PC-3 (cell line): ENCODE results near the gene ABTB2. TPM values are rescaled to one million over a fixed set of nuclear protein-coding genes. Genes with fewer than 3 reads are reported as not detected.

Experiments used
- ATAC-seq: fragments of 200-7000 bp; cut with Tn5 transposase; 2 replicates; pipeline ENCODE4 v1.9.1; 2020; ENCODE audit warnings: mild to moderate bottlenecking, moderate library complexity
- Bru-seq: library from RNA; stranded (reverse); fragments of 400-500 nt; gene quantifications from one replicate; lab custom pipeline; 2021; lab: Mats Ljungman, UMichigan
- BruChase-seq, 2 experiments: library from RNA; stranded (reverse); fragments of 400-500 nt; gene quantifications; one replicate each; lab custom pipeline; 2021; lab: Mats Ljungman, UMichigan
- BruUV-seq: library from RNA; stranded (reverse); fragments of 400-500 nt; replicated peaks from 2 replicates; lab custom pipeline; 2021; lab: Mats Ljungman, UMichigan
- CTCF ChIA-PET: fragments of 300-600 bp; sonication (Branson Sonifier 250); formaldehyde crosslinking; loops from one replicate; lab custom pipeline; 2022; ENCODE audit warnings: antibody characterized with exemption; lab: Charles Lee
- POLR2A ChIA-PET: fragments of 300-600 bp; sonication (Branson Sonifier 250); formaldehyde crosslinking; loops from one replicate; lab custom pipeline; 2022; ENCODE audit warnings: antibody characterized with exemption; ENCODE audit not compliant: unreplicated experiment; lab: Charles Lee
- DNase-seq: peaks from one replicate; pipeline ENCODE4 v3.0.0-alpha.2; 2015
- H2AFZ ChIP-seq: fragments of 300-600 bp; sonication (generic); 2 replicates; pipeline ENCODE4 v1.6.0; 2016; ENCODE audit warnings: antibody characterized with exemption, low read length
- H3F3A ChIP-seq: fragments of 300-600 bp; sonication (generic); one replicate; pipeline ENCODE4 v1.6.0; 2017; ENCODE audit warnings: antibody characterized with exemption, low read length, control low read depth, mild to moderate bottlenecking; ENCODE audit not compliant: unreplicated experiment
- H3K27ac ChIP-seq: fragments of 300-600 bp; sonication (generic); 2 replicates; pipeline ENCODE4 v1.5.1; 2016; ENCODE audit warnings: mild to moderate bottlenecking, low read length
- H3K27me3 ChIP-seq: fragments of 300-600 bp; sonication (generic); 2 replicates; pipeline ENCODE4 v1.6.1; 2016; ENCODE audit warnings: low read length, mixed read lengths
- H3K36me3 ChIP-seq: fragments of 300-600 bp; sonication (generic); 2 replicates; pipeline ENCODE4 v1.6.1; 2016; ENCODE audit warnings: low read depth, mixed run types, low read length, mixed read lengths
- H3K4me1 ChIP-seq: fragments of 300-600 bp; sonication (generic); 2 replicates; pipeline ENCODE4 v1.5.1; 2016; ENCODE audit warnings: low read length; ENCODE audit not compliant: insufficient read depth
- H3K4me2 ChIP-seq: fragments of 300-600 bp; sonication (generic); 2 replicates; pipeline ENCODE4 v1.6.0; 2016; ENCODE audit warnings: low read length
- H3K4me3 ChIP-seq: fragments of 300-600 bp; sonication (generic); 2 replicates; pipeline ENCODE4 v1.5.1; 2016; ENCODE audit warnings: mild to moderate bottlenecking, low read length, mixed read lengths
- H3K79me2 ChIP-seq: fragments of 300-600 bp; sonication (generic); 2 replicates; pipeline ENCODE4 v1.6.1; 2017; ENCODE audit warnings: low read length, mixed read lengths
- H3K9ac ChIP-seq: fragments of 300-600 bp; sonication (generic); 2 replicates; pipeline ENCODE4 v1.6.0; 2016; ENCODE audit warnings: mild to moderate bottlenecking, low read length
- H3K9me2 ChIP-seq: fragments of 300-600 bp; sonication (generic); replicated peaks from 2 replicates; pipeline ENCODE4 v1.6.1; 2016; ENCODE audit warnings: mixed run types, low read length, mixed read lengths
- H3K9me3 ChIP-seq: fragments of 300-600 bp; sonication (generic); 2 replicates; pipeline ENCODE4 v1.6.1; 2016; ENCODE audit warnings: low read length, mixed read lengths
- H4K20me1 ChIP-seq: fragments of 300-600 bp; sonication (generic); 2 replicates; pipeline ENCODE4 v1.6.1; 2016; ENCODE audit warnings: low read length, mixed read lengths
- CTCF ChIP-seq: fragments of 300-600 bp; sonication (generic); conservative IDR thresholded peaks from 2 replicates; pipeline ENCODE4 v1.5.1; 2017; ENCODE audit warnings: antibody characterized with exemption, low read depth, mild to moderate bottlenecking, low read length
- EZH2 ChIP-seq: fragments of 300-600 bp; sonication (generic); IDR thresholded peaks from one replicate; pipeline ENCODE4 v1.6.1; 2017; ENCODE audit warnings: antibody characterized with exemption, mild to moderate bottlenecking, low read length; ENCODE audit not compliant: unreplicated experiment
- EZH2phosphoT487 ChIP-seq: fragments of 300-600 bp; sonication (generic); IDR thresholded peaks from 2 replicates; pipeline ENCODE4 v1.6.1; 2018; ENCODE audit warnings: mild to moderate bottlenecking, antibody characterized with exemption, low read length, borderline replicate concordance
- intact Hi-C: fragments of 100-400 bp; cut with micrococcal nuclease; formaldehyde crosslinking; loops from 2 replicates; pipeline ENCODE4 v1.9.0; 2023
- long read RNA-seq: library from polyadenylated mRNA; unstranded; transcript quantifications from one replicate; pipeline ENCODE4 v2.0.0, GENCODE V29; 2021; ENCODE audit not compliant: unreplicated experiment
- total RNA-seq: library from RNA; depleted of rRNA; stranded (reverse); fragments of >200 nt; gene quantifications from 2 replicates; pipeline ENCODE4 v1.2.3, GENCODE V29; 2014; rRNA removed

ABTB2 gene
- total RNA-seq = 5.2 and 10.0 TPM in 2 replicates
- Bru-seq, nascent RNA = percentile 55 among the genes with signal in this experiment
- BruChase-seq, experiment 1, labeled RNA remaining after a 6-hour chase = percentile 56 among the genes with signal in this experiment
- percentile 53 among the genes with signal in this experiment for BruChase-seq, experiment 2, labeled RNA remaining after a 2-hour chase
- long read RNA-seq, full-length matches to known transcripts = 5 of 21 reads
- long read RNA-seq, partial matches to known transcripts = 9 of 21 reads
- long read RNA-seq, other reads (novel, unspliced or antisense) = 7 of 21 reads

GRCh38 chr11:34357701-34358257, at the start of gene ABTB2:
Gene ABTB2, minus strand, starts transcription at chr11:34358010.
- Histone ChIP-seq H4K20me1 (peaks cover 22% of the 10 kb centered on the region; the same call in 1 of the 2 replicates), H3K4me1 (peaks cover 24% of the 10 kb centered on the region), H3F3A (no peaks in the 10 kb centered on the region), H3K9ac (peak within 1 kb of the TSS; percentile 54), H3K9me2 (no peaks in the 10 kb centered on the region), H3K79me2 (peaks cover 40% of the 10 kb centered on the region), H2AFZ (peak within 1 kb of the TSS; percentile 83), H3K27me3 (no peaks in the 10 kb centered on the region), H3K36me3 (no peaks in the 10 kb centered on the region), H3K9me3 (no peaks in the 10 kb centered on the region), H3K27ac (peak within 1 kb of the TSS; percentile 41), H3K4me2 (peak within 1 kb of the TSS; percentile 96), H3K4me3 (peak within 1 kb of the TSS; percentile 86)
- ATAC-seq (peak; percentile 76), DNase-seq (peak; percentile 97)
- POLR2A ChIA-PET = interaction anchor here (0.6 to 1.5 kb wide), 3 partner anchors 115 to 183 kb away, joined by 5 to 13 read pairs (median 5); no protein-coding TSS in a partner anchor
- intact Hi-C loops = loop anchor here (1.0 to 2.0 kb wide), 5 partner anchors 26 to 361 kb away; partner anchors contain the start of gene NAT10
- no TSS peak for BruUV-seq
- CTCF ChIA-PET = interaction anchor here (0.6 to 1.9 kb wide), 5 partner anchors 12 to 183 kb away, joined by 3 to 29 read pairs (median 5); no protein-coding TSS in a partner anchor
- TF ChIP-seq CTCF (no peak), EZH2phosphoT487 (no peak), EZH2 (no peak)

GRCh38 chr11:34407121-34407813, 49.5 kb upstream of the ABTB2 start:
- H3K4me3 ChIP-seq = no peak overlapping the region
- H3K9ac ChIP-seq = no peak overlapping the region
- no peaks in the 10 kb centered on the region for H3K79me2 ChIP-seq
- peaks cover 26% of the 10 kb centered on the region for H3K4me1 ChIP-seq
- CTCF ChIA-PET = no interaction called here
- DNase-seq (peak; percentile 79), ATAC-seq (no peak)
- no peaks in the 10 kb centered on the region for H3F3A ChIP-seq
- no peaks in the 10 kb centered on the region for H3K27me3 ChIP-seq
- H3K27ac ChIP-seq = no peak overlapping the region
- H4K20me1 ChIP-seq = no peaks in the 10 kb centered on the region
- peak overlapping the region; percentile 71 for H3K4me2 ChIP-seq
- H3K36me3 ChIP-seq = no peaks in the 10 kb centered on the region
- H3K9me3 ChIP-seq = no peaks in the 10 kb centered on the region
- POLR2A ChIA-PET = no interaction called here
- no TSS peak for BruUV-seq
- intact Hi-C loops = no loop called here
- no peak overlapping the region for H2AFZ ChIP-seq
- no peaks in the 10 kb centered on the region for H3K9me2 ChIP-seq
- TF ChIP-seq CTCF (no peak), EZH2 (no peak), EZH2phosphoT487 (no peak)
